GM12878 (cell line): Measurements from ENCODE around the gene LIMS1.
"Not testable (repeated sequence)": the region's sequence is repeated elsewhere in the genome, so short reads cannot be mapped to it uniquely, and the experiment has no call there.

ENCODE experiments used
- CREB1 ChIP-seq: IDR thresholded peaks from 2 replicates; pipeline ENCODE4 v1.6.1; 2012; ENCODE audit warnings: low read depth, mild to moderate bottlenecking, inconsistent platforms
- ELK1 ChIP-seq: IDR thresholded peaks from 2 replicates; pipeline ENCODE4 v1.6.1; 2012; ENCODE audit warnings: low read depth, low read length, improper control_type of control experiment
- POLR2A ChIP-seq: IDR thresholded peaks from 2 replicates; pipeline ENCODE4 v1.6.1; 2011; ENCODE audit warnings: low read depth, mild to moderate bottlenecking, low read length
- SMAD1 ChIP-seq: fragments of 450-650 bp; IDR thresholded peaks from 2 replicates; pipeline ENCODE4 v1.6.1; 2018; ENCODE audit warnings: mild to moderate bottlenecking, low read depth; ENCODE audit not compliant: partially characterized antibody
- TF ChIP-seq, protein P1 (sequence below), 3 experiments: IDR thresholded peaks in 2 of 3; conservative IDR thresholded peaks in 1 of 3; 2 replicates each; pipeline ENCODE4 v1.5.1; 2011; ENCODE audit warnings: low read depth in 3 of 3, low read length in 3 of 3, mild to moderate bottlenecking in 3 of 3, control low read depth in 2 of 3, moderate library complexity in 2 of 3, inconsistent platforms in 1 of 3, mixed read lengths in 1 of 3; ENCODE audit not compliant: control insufficient read depth in 2 of 3, insufficient read depth in 1 of 3; ENCODE audit errors: extremely low read depth in 1 of 3

GRCh38 chr2:108525258-108525657, 9.0 kb upstream of the LIMS1 start:
- TF ChIP-seq CREB1, SMAD1, POLR2A, ELK1: not testable (repeated sequence)
- TF ChIP-seq, protein P1, sequence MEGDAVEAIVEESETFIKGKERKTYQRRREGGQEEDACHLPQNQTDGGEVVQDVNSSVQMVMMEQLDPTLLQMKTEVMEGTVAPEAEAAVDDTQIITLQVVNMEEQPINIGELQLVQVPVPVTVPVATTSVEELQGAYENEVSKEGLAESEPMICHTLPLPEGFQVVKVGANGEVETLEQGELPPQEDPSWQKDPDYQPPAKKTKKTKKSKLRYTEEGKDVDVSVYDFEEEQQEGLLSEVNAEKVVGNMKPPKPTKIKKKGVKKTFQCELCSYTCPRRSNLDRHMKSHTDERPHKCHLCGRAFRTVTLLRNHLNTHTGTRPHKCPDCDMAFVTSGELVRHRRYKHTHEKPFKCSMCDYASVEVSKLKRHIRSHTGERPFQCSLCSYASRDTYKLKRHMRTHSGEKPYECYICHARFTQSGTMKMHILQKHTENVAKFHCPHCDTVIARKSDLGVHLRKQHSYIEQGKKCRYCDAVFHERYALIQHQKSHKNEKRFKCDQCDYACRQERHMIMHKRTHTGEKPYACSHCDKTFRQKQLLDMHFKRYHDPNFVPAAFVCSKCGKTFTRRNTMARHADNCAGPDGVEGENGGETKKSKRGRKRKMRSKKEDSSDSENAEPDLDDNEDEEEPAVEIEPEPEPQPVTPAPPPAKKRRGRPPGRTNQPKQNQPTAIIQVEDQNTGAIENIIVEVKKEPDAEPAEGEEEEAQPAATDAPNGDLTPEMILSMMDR (IDR thresholded peaks at IDR 0.05 in 2 of 3, conservative IDR thresholded peaks at IDR 0.05 in 1 of 3; ENCODE audit: control insufficient read depth in 2 of 3, extremely low read depth in 1 of 3, insufficient read depth in 1 of 3, low read depth in 3 of 3, low read length in 3 of 3) = not testable (repeated sequence)
